HG02610 (cell line): ENCODE data around the gene YIPF3.
"Not testable (repeated sequence)": the region's sequence is repeated elsewhere in the genome, so short reads cannot be mapped to it uniquely, and the experiment has no call there.

Experiments used
- ATAC-seq: cut with Tn5 transposase; IDR thresholded peaks from one replicate; pipeline ENCODE4 v1.9.1; 2021; ENCODE audit warnings: mild to moderate bottlenecking, moderate library complexity; ENCODE audit not compliant: unreplicated experiment

YIPF3 gene

DNA sequence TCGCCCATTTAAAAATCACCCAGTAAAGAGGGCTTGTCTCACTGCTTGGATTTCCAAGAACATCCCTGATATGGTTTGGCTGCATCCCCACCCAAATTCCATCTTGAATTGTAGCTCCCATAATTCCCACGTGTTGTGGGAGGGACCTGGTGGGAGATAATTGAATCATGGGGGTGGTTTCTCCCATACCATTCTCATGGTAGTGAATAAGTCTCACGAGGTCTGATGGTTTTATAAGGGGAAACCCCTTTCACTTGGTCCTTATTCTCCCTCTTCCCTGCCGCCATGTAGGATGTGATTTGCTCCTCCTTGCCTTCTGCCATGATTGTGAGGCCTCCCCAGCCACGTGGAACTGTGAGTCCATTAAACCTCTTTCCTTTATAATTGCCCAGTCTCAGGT is 49.5 kb downstream of the YIPF3 start:
- not testable (repeated sequence) for ATAC-seq

GRCh38 chr6:43465948-43466347 is 50.8 kb downstream of the YIPF3 start:
- no peak for ATAC-seq

- ATAC-seq: no peak
Measured at GRCh38 chr6:43464337-43464736, 52.4 kb downstream of the YIPF3 start.

GRCh38 chr6:43461936-43462335 is 54.8 kb downstream of the YIPF3 start:
- no peak for ATAC-seq
